Fibroblast of lung (primary cell): ENCODE data around the gene RRP36. TPM values are rescaled to one million over a fixed set of nuclear protein-coding genes. Genes with fewer than 3 reads are reported as not detected.
A peak's percentile ranks its signal among the peaks of the same experiment; 100 is the strongest.
"Not testable (repeated sequence)": the region's sequence is repeated elsewhere in the genome, so short reads cannot be mapped to it uniquely, and the experiment has no call there.

Source experiments
- DNase-seq, 2 donors: peaks; one replicate each; pipeline versions ENCODE4 v3.0.0 to v3.0.0-alpha.2; 2010; ENCODE audit warnings: low read depth in 2 of 2
- H2AFZ ChIP-seq: 2 replicates; pipeline ENCODE4 v1.5.1; 2012; ENCODE audit warnings: low read length, control low read depth, inconsistent platforms
- H3K27ac ChIP-seq: 2 replicates; pipeline ENCODE4 v1.5.1; 2011; ENCODE audit warnings: low read length, control low read depth; ENCODE audit not compliant: insufficient read depth
- H3K27me3 ChIP-seq: 2 replicates; pipeline ENCODE4 v1.5.1; 2011; ENCODE audit warnings: mild to moderate bottlenecking, low read length; ENCODE audit not compliant: control insufficient read depth, insufficient read depth
- H3K36me3 ChIP-seq: 2 replicates; pipeline ENCODE4 v1.5.1; 2011; ENCODE audit warnings: low read length; ENCODE audit not compliant: control insufficient read depth, insufficient read depth
- H3K4me1 ChIP-seq: 2 replicates; pipeline ENCODE4 v1.5.1; 2011; ENCODE audit warnings: low read length; ENCODE audit not compliant: control insufficient read depth, insufficient read depth; ENCODE audit errors: extremely low read depth
- H3K4me2 ChIP-seq: 2 replicates; pipeline ENCODE4 v1.5.1; 2011; ENCODE audit warnings: low read length, control low read depth; ENCODE audit not compliant: insufficient read depth; ENCODE audit errors: extremely low read depth
- H3K4me3 ChIP-seq, 4 experiments: fragments of 200-600 bp in 1 of 4; sonication (generic) in 1 of 4; replicated peaks in 1 of 4; 2 replicates each; pipeline ENCODE4 v1.5.1; 2011 to 2016; ENCODE audit warnings: low read length in 4 of 4, low read depth in 3 of 4, mild to moderate bottlenecking in 3 of 4, control low read depth in 2 of 4, inconsistent platforms in 1 of 4, mixed read lengths in 1 of 4; ENCODE audit not compliant: insufficient read depth in 1 of 4; ENCODE audit errors: control extremely low read depth in 1 of 4
- H3K79me2 ChIP-seq: 2 replicates; pipeline ENCODE4 v1.5.1; 2012; ENCODE audit warnings: mild to moderate bottlenecking, low read length, inconsistent platforms; ENCODE audit not compliant: control insufficient read depth, insufficient read depth
- H3K9ac ChIP-seq: 2 replicates; pipeline ENCODE4 v1.5.1; 2011; ENCODE audit warnings: mild to moderate bottlenecking, low read length, control low read depth; ENCODE audit not compliant: insufficient read depth
- H3K9me3 ChIP-seq: 2 replicates; pipeline ENCODE4 v1.5.1; 2012; ENCODE audit warnings: low read depth, low read length; ENCODE audit not compliant: control insufficient read depth, insufficient read depth
- H4K20me1 ChIP-seq: 2 replicates; pipeline ENCODE4 v1.5.1; 2011; ENCODE audit warnings: low read length; ENCODE audit not compliant: control insufficient read depth, insufficient read depth; ENCODE audit errors: extremely low read depth
- EZH2 ChIP-seq: IDR thresholded peaks from 2 replicates; pipeline ENCODE4 v1.5.1; 2012; ENCODE audit warnings: low read length, control low read depth, mild to moderate bottlenecking; ENCODE audit errors: missing control alignments
- polyA plus RNA-seq, 2 donors: library from polyadenylated mRNA; depleted of rRNA in 1 of 2; stranded (reverse) in 1 of 2; unstranded in 1 of 2; fragments of >200 nt; gene quantifications; 2 replicates each; pipeline ENCODE4 v1.2.1, GENCODE V29; 2011 to 2012; ENCODE audit warnings: missing spikeins in 1 of 2
- total RNA-seq: library from RNA; depleted of rRNA; stranded (reverse); fragments of >200 nt; gene quantifications from 2 replicates; pipeline ENCODE4 v1.2.1, GENCODE V29; 2014
- TF ChIP-seq, protein P1 (sequence below), 2 donors: IDR thresholded peaks in 1 of 2; conservative IDR thresholded peaks in 1 of 2; 1 replicate in 1 of 2; 2 replicates in 1 of 2; pipeline ENCODE4 v1.5.1; 2011 to 2012; ENCODE audit warnings: low read length in 2 of 2, control low read depth in 1 of 2, inconsistent platforms in 1 of 2, low read depth in 1 of 2, mild to moderate bottlenecking in 1 of 2

RRP36 gene
- total and polyA plus RNA-seq, 2 donors (not counting 1 experiment from before 2014, with no cell fraction given) = 73.0 to 88.0 TPM

DNA sequence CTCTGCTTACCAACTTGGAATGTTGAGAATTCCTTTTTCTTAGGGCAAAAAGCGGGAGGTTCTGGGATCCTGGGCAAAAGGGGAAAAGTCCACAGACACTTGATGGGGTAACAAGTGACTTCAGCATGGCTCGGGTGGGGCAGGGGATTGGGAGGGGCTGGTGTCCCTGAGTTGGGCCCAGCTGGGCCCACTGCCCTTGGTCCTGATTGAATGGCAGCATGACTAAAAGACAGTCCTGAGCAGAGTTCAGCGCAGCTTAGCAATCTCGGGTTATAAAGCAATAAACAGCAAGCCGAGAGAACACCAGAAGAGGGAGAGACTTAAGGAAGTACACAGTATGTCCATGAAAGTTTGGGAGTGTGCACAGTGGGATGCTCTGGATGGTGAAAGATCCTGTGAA, 31.5 kb upstream of the RRP36 start:
- peaks cover 3% of the 10 kb centered on the region for H3K36me3 ChIP-seq
- peaks cover 8% of the 10 kb centered on the region for H3K4me1 ChIP-seq
- H4K20me1 ChIP-seq = no peaks in the 10 kb centered on the region
- DNase-seq = no peak
- H3K4me2 ChIP-seq = no peak overlapping the region
- H2AFZ ChIP-seq = no peak overlapping the region
- no peaks in the 10 kb centered on the region for H3K9me3 ChIP-seq
- no peak overlapping the region for H3K27ac ChIP-seq
- H3K4me3 ChIP-seq = no peak overlapping the region
- H3K27me3 ChIP-seq = no peaks in the 10 kb centered on the region
- TF ChIP-seq, protein P1, sequence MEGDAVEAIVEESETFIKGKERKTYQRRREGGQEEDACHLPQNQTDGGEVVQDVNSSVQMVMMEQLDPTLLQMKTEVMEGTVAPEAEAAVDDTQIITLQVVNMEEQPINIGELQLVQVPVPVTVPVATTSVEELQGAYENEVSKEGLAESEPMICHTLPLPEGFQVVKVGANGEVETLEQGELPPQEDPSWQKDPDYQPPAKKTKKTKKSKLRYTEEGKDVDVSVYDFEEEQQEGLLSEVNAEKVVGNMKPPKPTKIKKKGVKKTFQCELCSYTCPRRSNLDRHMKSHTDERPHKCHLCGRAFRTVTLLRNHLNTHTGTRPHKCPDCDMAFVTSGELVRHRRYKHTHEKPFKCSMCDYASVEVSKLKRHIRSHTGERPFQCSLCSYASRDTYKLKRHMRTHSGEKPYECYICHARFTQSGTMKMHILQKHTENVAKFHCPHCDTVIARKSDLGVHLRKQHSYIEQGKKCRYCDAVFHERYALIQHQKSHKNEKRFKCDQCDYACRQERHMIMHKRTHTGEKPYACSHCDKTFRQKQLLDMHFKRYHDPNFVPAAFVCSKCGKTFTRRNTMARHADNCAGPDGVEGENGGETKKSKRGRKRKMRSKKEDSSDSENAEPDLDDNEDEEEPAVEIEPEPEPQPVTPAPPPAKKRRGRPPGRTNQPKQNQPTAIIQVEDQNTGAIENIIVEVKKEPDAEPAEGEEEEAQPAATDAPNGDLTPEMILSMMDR (conservative IDR thresholded peaks at IDR 0.05 in 1 of 2, IDR thresholded peaks at IDR 0.05 in 1 of 2; ENCODE audit: low read depth in 1 of 2, low read length in 2 of 2) = no peak
- TF ChIP-seq EZH2 = no peak
- H3K9ac ChIP-seq = no peak overlapping the region
- H3K79me2 ChIP-seq = peaks cover 12% of the 10 kb centered on the region

DNA sequence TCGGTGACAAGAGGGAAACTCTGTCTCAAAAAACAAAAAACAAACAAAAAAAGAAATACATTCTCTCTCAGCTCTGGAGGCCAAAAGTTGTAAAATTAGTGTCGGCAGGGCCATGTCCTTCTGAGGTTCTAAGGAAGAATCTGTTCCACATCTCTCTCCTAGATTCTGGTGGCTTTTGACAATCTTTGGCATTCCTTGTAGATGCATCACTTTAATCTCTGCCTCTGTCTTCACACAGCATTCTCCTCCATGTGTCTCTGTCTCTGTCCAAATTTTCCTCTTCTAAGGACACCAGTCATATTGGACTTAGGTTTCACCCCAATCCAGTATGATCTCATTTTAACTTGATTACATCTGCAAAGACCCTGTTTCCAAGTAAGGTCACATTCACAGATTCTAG, 28.0 kb upstream of the RRP36 start:
- H3K9me3 ChIP-seq = no peaks in the 10 kb centered on the region
- TF ChIP-seq, protein P1 (conservative IDR thresholded peaks at IDR 0.05 in 1 of 2, IDR thresholded peaks at IDR 0.05 in 1 of 2; ENCODE audit: low read depth in 1 of 2, low read length in 2 of 2) = no peak
- TF ChIP-seq EZH2 = no peak
- no peaks in the 10 kb centered on the region for H3K36me3 ChIP-seq
- no peak for DNase-seq
- no peak overlapping the region for H3K9ac ChIP-seq
- H4K20me1 ChIP-seq = no peaks in the 10 kb centered on the region
- H3K27me3 ChIP-seq = no peaks in the 10 kb centered on the region
- no peak overlapping the region for H2AFZ ChIP-seq
- no peaks in the 10 kb centered on the region for H3K79me2 ChIP-seq
- H3K4me1 ChIP-seq = no peaks in the 10 kb centered on the region
- H3K4me2 ChIP-seq = no peak overlapping the region
- H3K4me3 ChIP-seq = no peak overlapping the region
- no peak overlapping the region for H3K27ac ChIP-seq

DNA sequence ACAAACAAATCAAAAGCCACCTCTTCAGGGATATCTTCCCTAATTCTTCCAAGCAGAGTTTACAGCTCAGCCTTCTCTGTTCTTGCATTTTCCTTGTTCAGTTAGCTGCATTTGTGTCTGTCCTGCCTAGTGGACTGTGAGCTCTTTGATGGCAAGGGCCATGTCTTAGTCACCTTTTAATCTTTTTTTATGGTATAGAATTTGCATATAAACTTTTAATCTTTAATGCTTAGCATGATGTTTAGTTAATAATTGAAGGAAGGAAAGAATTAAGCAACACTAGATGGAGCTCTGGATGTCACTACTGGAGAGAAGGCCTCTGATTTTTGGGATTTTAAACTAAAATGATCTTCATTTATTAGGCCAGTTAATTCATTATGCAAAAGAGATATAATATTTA, 24.9 kb upstream of the RRP36 start:
- Histone ChIP-seq H3K79me2 (no peaks in the 10 kb centered on the region), H3K36me3 (no peaks in the 10 kb centered on the region), H3K27me3 (no peaks in the 10 kb centered on the region), H3K4me2 (no peak overlapping the region), H3K4me3 (no peak overlapping the region), H3K9ac (no peak overlapping the region), H3K27ac (no peak overlapping the region), H2AFZ (no peak overlapping the region), H3K4me1 (no peaks in the 10 kb centered on the region), H4K20me1 (no peaks in the 10 kb centered on the region), H3K9me3 (no peaks in the 10 kb centered on the region)
- DNase-seq = peak in 1 of 2 donors; percentile 19
- TF ChIP-seq, protein P1 (conservative IDR thresholded peaks at IDR 0.05 in 1 of 2, IDR thresholded peaks at IDR 0.05 in 1 of 2; ENCODE audit: low read depth in 1 of 2, low read length in 2 of 2) = peak in 1 of 2 donors; percentile 22
- TF ChIP-seq EZH2 = no peak

DNA sequence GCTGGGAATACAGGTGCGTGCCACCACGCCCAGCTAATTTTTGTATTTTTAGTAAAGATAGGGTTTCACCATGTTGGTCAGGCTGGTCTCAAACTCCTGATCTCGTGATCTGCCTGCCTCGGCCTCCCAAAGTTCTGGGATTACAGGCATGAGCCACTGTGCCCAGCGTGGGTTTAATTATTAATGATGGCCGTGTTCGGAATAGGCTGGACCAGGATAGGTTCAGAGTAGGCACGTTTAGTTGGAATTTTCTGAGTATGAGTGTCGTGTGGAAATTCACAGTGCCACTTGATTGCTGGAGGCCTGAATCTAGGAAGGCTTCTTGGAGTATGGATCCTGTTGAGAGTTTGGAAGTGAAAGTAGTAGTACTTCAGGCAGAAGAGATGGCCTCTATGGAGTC, 23.2 kb upstream of the RRP36 start:
- not testable (repeated sequence) for H4K20me1 ChIP-seq, H3K27ac ChIP-seq, H3K27me3 ChIP-seq, H2AFZ ChIP-seq, H3K9me3 ChIP-seq, H3K36me3 ChIP-seq, H3K79me2 ChIP-seq, H3K4me1 ChIP-seq, H3K9ac ChIP-seq, DNase-seq, H3K4me3 ChIP-seq, H3K4me2 ChIP-seq
